ENCODE data around the gene CLHC1. TPM values are rescaled to one million over a fixed set of nuclear protein-coding genes. Genes with fewer than 3 reads are reported as not detected.

CLHC1 gene
- total and polyA plus RNA-seq, 2 of the 8 experiments (the other 6 are each of a cell fraction or from before 2014, with no cell fraction given): 2.6 to 10.8 TPM

DNA sequence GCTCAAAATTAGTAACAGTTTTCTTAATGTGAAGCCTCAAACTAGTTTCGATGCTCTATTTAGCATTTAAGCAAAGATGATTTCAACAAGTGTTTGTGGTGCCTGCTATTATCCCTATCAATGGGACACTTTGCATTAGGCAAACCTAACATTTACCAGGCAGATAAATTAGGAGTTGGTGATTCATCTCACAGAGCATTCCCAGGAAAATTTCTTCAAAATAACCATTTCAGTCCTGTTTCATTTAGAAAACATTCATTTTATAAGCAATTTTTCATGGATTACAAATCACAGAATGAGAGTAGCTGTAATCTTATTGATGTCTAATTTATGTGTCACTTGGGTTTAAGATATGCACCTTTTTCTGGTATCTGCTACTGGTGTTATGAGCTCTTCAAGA, 62.7 kb downstream of the CLHC1 start:
- FAIRE-seq: no peak
- Histone ChIP-seq H2BK15ac (ENCODE audit: low read length) (no peak overlapping the region), H2AFZ (ENCODE audit: low read length) (no peak overlapping the region), H2BK5ac (ENCODE audit: low read depth, low read length) (no peak overlapping the region), H2BK12ac (ENCODE audit: low read depth, low read length) (no peak overlapping the region), H3K4me2 (ENCODE audit: insufficient read depth in 1 of 2, low read depth in 2 of 2, low read length in 2 of 2) (no peak overlapping the region), H3K36me3 (ENCODE audit: control insufficient read depth in 2 of 4, insufficient read depth in 4 of 4, low read length in 3 of 4) (no peaks in the 10 kb centered on the region), H3K14ac (ENCODE audit: insufficient read length) (no peak overlapping the region), H4K8ac (ENCODE audit: extremely low read depth, insufficient read depth, low read length) (no peak overlapping the region), H3K23me2 (ENCODE audit: low read depth, low read length) (no peaks in the 10 kb centered on the region), H3K9ac (replicated peaks in 1 of 4; ENCODE audit: extremely low read depth in 1 of 4, low read depth in 3 of 4, low read length in 3 of 4) (no peak overlapping the region), H3K4me3 (ENCODE audit: extremely low read depth in 1 of 4, insufficient read depth in 2 of 4, low read depth in 3 of 4, low read length in 4 of 4) (no peak overlapping the region), H2BK20ac (ENCODE audit: low read length) (no peak overlapping the region), H3K79me1 (ENCODE audit: low read depth, low read length) (no peaks in the 10 kb centered on the region), H3K23ac (ENCODE audit: insufficient read length) (no peak overlapping the region), H4K20me1 (replicated peaks in 1 of 2; ENCODE audit: control insufficient read depth in 1 of 2, insufficient read depth in 2 of 2, low read length in 2 of 2) (no peaks in the 10 kb centered on the region), H3K27ac (ENCODE audit: low read depth, low read length) (no peak overlapping the region), H4K5ac (ENCODE audit: insufficient read length, low read depth, low read length) (no peak overlapping the region), H2AK5ac (ENCODE audit: low read depth, low read length) (no peak overlapping the region), H3K4me1 (replicated peaks in 1 of 4; ENCODE audit: control insufficient read depth in 3 of 4, insufficient read depth in 4 of 4, low read length in 3 of 4) (peaks cover 0 to 8% (median 2%) of the 10 kb centered on the region in 4 experiments; a peak in 3 of 7 replicates), H3K4ac (replicated peaks; ENCODE audit: insufficient read length, low read depth, low read length) (no peak overlapping the region), H3K27me3 (replicated peaks in 1 of 4; ENCODE audit: control insufficient read depth in 3 of 4, extremely low read depth in 1 of 4, insufficient read depth in 3 of 4, low read length in 3 of 4) (no peaks in the 10 kb centered on the region), H2BK120ac (replicated peaks; ENCODE audit: low read depth, low read length) (no peak overlapping the region), H4K91ac (replicated peaks; ENCODE audit: insufficient read length, low read length) (no peak overlapping the region), H3K79me2 (ENCODE audit: control insufficient read depth in 1 of 2, insufficient read depth in 2 of 2, low read length in 2 of 2) (no peaks in the 10 kb centered on the region), H3K9me3 (ENCODE audit: insufficient read depth in 2 of 2, low read depth in 1 of 2, low read length in 1 of 2) (no peaks in the 10 kb centered on the region), H3K56ac (replicated peaks; ENCODE audit: insufficient read length, low read depth, low read length) (no peak overlapping the region), H3K18ac (ENCODE audit: extremely low read depth, low read length) (no peak overlapping the region)
- POLR2A ChIA-PET (ENCODE audit: partially characterized antibody): interaction anchor here (0.6 kb wide), 1 partner anchor 293 kb away, joined by 3 read pairs; no protein-coding TSS in a partner anchor
- WGBS, 2 experiments (ENCODE audit: extremely low coverage in 1 of 2, insufficient coverage in 1 of 2, insufficient read length in 1 of 2, insufficient replicate concordance in 2 of 2, low coverage in 1 of 2, low lambda C conversion rate in 2 of 2, missing lambda C conversion rate in 1 of 2): 90% methylated on average over 1 of the region's 1 CpG; no CpG with 5 or more reads in 1 of the 2 experiments
- CTCF ChIA-PET (ENCODE audit: partially characterized antibody): interaction anchor here (0.7 to 4.6 kb wide), 28 partner anchors 8 to 406 kb away, joined by 3 to 26 read pairs (median 6); partner anchors contain the start of gene RTN4
- DNase-seq (ENCODE audit: low read depth in 1 of 2, low spot score in 2 of 2): no peak
- TF ChIP-seq FOSL1 (IDR thresholded peaks at IDR 0.05; ENCODE audit: insufficient read depth, low read depth, low read length) (no peak), ATF3 (IDR thresholded peaks at IDR 0.05; ENCODE audit: insufficient read depth, low read depth, low read length) (no peak), CEBPB (IDR thresholded peaks at IDR 0.05; ENCODE audit: low read depth, low read length) (no peak), NRF1 (IDR thresholded peaks at IDR 0.05; ENCODE audit: low read depth, low read length) (no peak), POLR2AphosphoS5 (IDR thresholded peaks at IDR 0.05; ENCODE audit: low read depth, low read length) (no peak), KDM1A (IDR thresholded peaks at IDR 0.05; ENCODE audit: borderline replicate concordance, low read length) (no peak), NANOG (IDR thresholded peaks at IDR 0.05; ENCODE audit: insufficient read depth, low read depth, low read length, poor library complexity, severe bottlenecking) (no peak), CBX8 (IDR thresholded peaks at IDR 0.05; ENCODE audit: borderline replicate concordance, low read depth, low read length) (no peak), TAF7 (optimal IDR thresholded peaks at IDR 0.05; ENCODE audit: borderline replicate concordance, low read depth, low read length) (no peak), TAF1 (IDR thresholded peaks at IDR 0.05; ENCODE audit: low read depth, low read length) (no peak), SIRT6 (IDR thresholded peaks at IDR 0.05; ENCODE audit: low read length) (no peak), HDAC2 (IDR thresholded peaks at IDR 0.05; ENCODE audit: borderline replicate concordance in 1 of 2, low read depth in 2 of 2, low read length in 2 of 2) (no peak), E2F6 (IDR thresholded peaks at IDR 0.05) (no peak)
